ENCODE measurements around the gene CNTN2.

DNA sequence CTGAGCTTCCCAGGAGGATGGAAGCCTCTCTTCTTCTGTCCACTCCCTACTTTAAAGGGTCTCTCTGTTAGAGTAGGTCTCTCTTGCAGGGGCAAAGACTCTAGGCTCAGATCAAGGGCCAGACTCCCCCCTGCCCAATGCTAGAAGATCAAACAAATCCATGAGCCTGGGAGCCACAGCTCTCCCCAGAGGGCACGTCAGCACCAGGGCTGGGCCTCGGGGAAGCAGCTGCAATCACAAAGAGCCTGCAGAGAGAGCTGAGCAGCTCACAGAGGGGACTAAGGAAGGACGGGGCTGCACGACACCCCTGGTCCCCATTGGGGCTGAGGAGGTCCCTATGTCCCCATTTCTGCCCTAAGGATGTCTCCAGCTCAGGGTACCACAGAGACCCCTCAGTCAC is 3.9 kb downstream of the CNTN2 start:
- TF ChIP-seq, protein P1, sequence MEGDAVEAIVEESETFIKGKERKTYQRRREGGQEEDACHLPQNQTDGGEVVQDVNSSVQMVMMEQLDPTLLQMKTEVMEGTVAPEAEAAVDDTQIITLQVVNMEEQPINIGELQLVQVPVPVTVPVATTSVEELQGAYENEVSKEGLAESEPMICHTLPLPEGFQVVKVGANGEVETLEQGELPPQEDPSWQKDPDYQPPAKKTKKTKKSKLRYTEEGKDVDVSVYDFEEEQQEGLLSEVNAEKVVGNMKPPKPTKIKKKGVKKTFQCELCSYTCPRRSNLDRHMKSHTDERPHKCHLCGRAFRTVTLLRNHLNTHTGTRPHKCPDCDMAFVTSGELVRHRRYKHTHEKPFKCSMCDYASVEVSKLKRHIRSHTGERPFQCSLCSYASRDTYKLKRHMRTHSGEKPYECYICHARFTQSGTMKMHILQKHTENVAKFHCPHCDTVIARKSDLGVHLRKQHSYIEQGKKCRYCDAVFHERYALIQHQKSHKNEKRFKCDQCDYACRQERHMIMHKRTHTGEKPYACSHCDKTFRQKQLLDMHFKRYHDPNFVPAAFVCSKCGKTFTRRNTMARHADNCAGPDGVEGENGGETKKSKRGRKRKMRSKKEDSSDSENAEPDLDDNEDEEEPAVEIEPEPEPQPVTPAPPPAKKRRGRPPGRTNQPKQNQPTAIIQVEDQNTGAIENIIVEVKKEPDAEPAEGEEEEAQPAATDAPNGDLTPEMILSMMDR (IDR thresholded peaks at IDR 0.05 in 8 of 11, conservative IDR thresholded peaks at IDR 0.05 in 3 of 11): no peak
- TF ChIP-seq POLR2AphosphoS5 (IDR thresholded peaks at IDR 0.05): no peak
- no peak for TF ChIP-seq POLR2A (IDR thresholded peaks at IDR 0.05)

Measured in spleen (tissue), 7 donors.